Hematopoietic multipotent progenitor cell treated with erythropoietin and hydrocortisone succinate and interleukin-3 and kit ligand, for 6 days (in vitro differentiated cells): Measurements from ENCODE around the gene FBXO45.
A peak's percentile ranks its signal among the peaks of the same experiment; 100 is the strongest.
"Not testable (repeated sequence)": the region's sequence is repeated elsewhere in the genome, so short reads cannot be mapped to it uniquely, and the experiment has no call there.

Source experiments
- DNase-seq: peaks from one replicate; pipeline ENCODE4 v3.0.0-alpha.2; 2015

The FBXO45 gene

GRCh38 chr3:196620161-196620604 is 51.7 kb downstream of the FBXO45 start:
- peak; percentile 80 for DNase-seq

GRCh38 chr3:196620684-196621083 is 52.2 kb downstream of the FBXO45 start:
- DNase-seq: no peak

- no peak for DNase-seq
These were observed 53.2 kb downstream of the FBXO45 start for GRCh38 chr3:196621611-196622010.

- peak; percentile 82 for DNase-seq
These were observed 55.8 kb downstream of the FBXO45 start for GRCh38 chr3:196624067-196624790.

GRCh38 chr3:196624907-196625306 is 56.4 kb downstream of the FBXO45 start:
- DNase-seq: no peak

- DNase-seq: no peak
These were observed 56.9 kb downstream of the FBXO45 start for GRCh38 chr3:196625331-196625730.

GRCh38 chr3:196627918-196628231 is 59.4 kb downstream of the FBXO45 start:
- no peak for DNase-seq

GRCh38 chr3:196629228-196629627 is 60.8 kb downstream of the FBXO45 start:
- DNase-seq: peak; percentile 52

- peak; percentile 85 for DNase-seq
These were observed 63.2 kb downstream of the FBXO45 start for GRCh38 chr3:196631682-196632045.

- DNase-seq: peak; percentile 99
These were observed 63.7 kb downstream of the FBXO45 start for GRCh38 chr3:196632046-196632751.

- DNase-seq: peak; percentile 62
These were observed 65.2 kb downstream of the FBXO45 start for GRCh38 chr3:196633555-196634151.

GRCh38 chr3:196634224-196634623 is 65.8 kb downstream of the FBXO45 start:
- peak; percentile 55 for DNase-seq

GRCh38 chr3:196634829-196635228 is 66.4 kb downstream of the FBXO45 start:
- peak; percentile 68 for DNase-seq

- DNase-seq: peak; percentile 46
These were observed 68.2 kb downstream of the FBXO45 start for GRCh38 chr3:196636369-196637349.

GRCh38 chr3:196637941-196638340 is 69.5 kb downstream of the FBXO45 start:
- DNase-seq: not testable (repeated sequence)
